HG03575 (cell line): ENCODE measurements around the gene SST.

Experiments
- ATAC-seq: cut with Tn5 transposase; IDR thresholded peaks from one replicate; pipeline ENCODE4 v1.9.1; 2021; ENCODE audit not compliant: unreplicated experiment, insufficient number of reproducible peaks, low FRiP score; ENCODE audit errors: extremely low read depth

SST gene

DNA sequence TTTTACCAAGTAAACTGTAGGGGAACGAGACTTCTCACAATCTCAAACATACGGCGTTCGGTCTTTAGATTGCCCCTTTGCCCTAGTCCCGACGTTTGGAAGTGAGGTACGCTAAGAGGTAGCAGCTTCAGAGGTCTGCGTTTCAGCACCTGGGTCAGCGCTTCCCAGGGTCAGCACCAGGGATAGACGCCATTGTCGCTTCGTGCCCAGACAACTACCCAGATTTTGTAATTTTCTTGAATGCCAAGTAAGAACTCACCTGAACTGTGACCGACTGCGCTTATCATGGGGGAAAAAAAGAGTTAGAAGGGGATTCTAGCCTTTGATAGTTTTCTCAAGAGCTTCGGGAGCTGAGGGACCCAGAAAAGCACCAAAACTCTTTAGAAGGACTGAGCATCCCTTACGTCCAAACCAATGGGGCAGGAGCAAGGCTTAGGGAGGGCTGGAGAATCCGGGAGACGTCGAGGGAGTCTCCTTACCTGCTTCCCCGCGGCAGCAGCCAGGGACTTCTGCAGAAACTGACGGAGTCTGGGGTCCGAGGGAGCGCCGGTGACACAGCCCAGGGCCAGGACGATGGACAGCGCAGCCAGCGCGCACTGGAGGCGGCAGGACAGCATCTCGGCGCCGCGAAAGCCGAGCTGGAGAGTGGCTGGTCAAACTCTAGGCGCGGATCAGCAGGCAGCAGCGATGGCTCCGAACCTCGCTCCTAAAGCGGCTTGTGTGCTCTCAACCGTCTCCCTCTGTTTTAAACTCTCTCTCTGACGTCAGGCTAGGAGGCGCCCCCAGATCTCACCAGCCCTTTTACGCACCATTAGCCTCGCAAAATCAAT is at the start of gene SST:
TSS of gene SST (minus strand) at position 720 of the 830 bp plus-strand sequence. CDS start at position 617, 103 bp downstream.
- no peak for ATAC-seq

DNA sequence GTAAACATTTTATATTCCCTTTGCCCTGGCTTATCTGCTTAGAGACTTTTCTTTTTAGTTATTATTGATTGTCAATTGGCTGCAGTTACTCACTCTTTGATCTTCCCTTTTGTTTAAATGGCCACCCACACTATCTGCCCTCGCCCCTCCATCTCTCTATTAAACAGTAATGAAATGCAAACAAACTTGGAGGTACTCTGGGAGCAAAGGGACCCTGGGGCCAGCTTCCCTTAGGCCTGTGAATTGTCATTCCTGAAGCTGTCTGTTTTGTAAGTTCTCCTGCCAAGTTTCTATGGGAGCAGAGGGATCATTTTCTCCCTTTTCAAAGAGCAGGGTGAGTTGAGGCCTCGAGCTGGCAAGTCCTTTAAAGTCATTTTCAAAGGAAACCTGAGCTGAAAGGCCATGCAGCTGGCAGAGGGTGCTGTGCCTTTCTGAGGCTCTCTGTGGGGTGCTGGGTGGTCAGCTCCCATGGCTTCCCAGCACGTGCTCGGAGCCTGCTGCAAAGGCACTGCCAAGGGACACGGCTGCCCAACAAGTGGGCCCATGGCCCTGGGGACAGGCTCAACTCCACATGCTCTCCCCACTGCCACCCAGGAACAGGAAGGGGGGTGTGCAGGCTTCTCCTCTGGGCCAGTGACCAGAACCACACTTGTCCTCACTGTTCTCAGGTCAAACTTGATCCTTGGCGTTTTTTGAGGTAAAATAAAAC is 49.6 kb upstream of the SST start:
- no peak for ATAC-seq

DNA sequence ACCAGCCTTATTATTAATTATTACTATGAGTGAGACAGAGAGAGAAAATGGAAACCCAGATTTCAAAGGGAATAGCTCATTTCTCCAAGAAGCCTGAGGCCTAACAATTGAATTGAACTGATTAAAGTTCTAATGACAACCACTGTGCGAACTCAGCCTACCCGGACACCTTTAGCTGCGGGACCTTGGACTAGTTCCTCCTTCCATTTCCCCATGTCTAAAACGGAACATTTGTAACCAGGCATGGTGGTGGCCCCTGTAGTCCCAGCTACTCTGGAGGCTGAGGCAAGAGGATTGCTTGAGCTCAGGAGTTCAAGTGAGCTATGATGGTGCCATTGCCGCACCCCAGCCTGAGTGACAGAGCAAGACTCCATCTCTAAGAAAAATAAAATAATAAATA is 48.6 kb upstream of the SST start:
- ATAC-seq, result no peak

DNA sequence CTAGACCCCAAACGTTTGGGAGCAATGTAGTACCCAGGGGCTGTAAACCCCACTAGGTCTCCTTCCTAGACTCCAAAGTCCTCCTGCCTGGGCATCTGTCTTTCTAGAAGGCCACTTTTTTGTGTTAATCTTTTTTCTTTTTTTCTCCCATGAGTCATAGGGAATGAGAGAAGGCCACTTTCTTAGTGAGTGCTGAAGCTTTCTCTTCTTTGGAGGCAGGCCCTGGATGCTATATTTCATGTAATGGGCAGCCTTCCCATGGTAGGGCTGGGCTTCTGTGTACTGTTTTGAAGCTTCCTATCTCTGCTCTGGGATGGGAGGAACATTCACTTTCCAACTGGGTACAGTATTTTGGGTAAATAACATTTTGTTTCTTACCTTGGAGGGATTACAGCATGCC is 47.4 kb upstream of the SST start:
- no peak for ATAC-seq

DNA sequence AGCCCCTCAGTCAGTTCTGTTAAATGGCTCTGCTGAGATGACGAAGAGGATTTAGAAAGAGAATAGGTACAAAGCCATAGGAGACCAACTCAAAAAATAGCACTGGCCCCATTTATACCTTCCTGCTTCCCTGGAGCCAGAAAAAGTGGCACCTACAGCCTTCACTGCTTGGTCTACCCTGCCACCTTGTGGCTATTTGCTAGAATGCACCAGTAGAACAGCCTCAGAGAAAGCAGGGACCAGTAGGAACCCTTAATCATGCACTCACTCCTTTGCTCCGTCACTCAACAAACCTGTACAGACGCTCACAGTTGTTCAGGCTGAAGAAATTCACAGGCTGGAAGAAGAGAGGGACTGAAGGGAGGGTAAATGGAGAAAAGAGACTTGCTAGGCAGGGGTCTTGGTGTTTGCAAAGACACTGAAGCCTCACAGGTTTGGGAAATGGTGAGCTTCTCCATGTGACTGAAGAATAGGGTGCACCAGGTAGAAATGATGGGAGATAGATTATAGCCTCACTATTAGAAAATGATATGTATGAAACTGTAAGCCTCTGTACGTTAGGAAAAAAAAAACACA is 44.3 kb upstream of the SST start:
- ATAC-seq, result no peak

DNA sequence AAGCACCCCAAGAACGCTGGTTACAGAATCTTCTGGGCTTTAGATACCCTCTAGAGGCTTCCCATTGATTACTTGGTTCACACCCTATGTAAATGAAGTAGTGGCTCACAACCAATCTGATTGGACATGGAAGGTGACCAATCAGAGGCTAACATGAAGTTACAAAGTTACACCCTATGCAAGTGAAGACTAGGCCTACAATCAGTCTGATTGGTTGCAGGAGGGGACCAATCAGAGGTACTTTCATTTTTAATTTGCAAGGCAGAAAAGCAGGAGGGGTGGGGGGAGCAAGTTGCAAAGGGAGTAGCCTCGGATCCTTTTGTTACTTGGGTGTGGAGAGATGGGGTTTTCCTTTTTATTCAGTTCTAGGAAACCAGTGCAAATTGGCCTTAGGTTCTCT is 43.3 kb upstream of the SST start:
- no peak for ATAC-seq

DNA sequence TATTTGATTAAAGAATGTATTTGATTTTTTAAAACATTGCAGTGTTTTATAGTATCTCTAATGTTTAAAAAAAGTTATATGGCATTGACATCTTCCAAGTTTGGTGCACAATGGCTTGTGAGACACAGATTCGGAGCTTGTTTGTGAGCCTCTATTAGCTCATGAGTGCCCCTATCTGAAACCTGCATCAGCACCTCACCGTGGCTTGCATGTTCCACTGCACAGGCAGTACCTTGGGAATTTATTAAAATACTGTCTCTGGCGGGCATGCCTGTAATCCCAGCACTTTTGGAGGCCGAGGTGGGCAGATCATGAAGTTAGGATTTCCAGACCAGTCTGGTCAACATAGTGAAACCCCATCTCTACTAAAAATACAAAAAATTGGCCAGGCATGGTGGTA is 39.0 kb upstream of the SST start:
- ATAC-seq, result no peak

DNA sequence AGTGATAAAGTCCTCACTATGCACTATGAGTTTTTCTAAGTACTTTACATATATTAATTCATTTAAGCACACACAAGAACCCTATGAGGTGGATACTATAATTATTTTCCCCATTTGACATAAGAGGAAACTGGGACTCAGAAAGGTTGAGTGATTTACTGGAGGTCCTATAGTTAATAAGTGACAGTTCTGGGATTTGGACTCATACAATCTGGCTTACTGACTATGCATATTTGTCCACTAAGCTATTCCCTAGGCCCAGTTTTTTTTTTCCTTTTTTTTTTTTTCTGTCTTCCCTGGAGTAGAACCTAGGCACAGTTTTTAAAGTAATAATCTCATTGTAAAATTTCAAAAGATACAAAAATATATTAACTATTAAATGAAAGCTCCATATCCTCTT is 38.5 kb upstream of the SST start:
- ATAC-seq, result no peak

DNA sequence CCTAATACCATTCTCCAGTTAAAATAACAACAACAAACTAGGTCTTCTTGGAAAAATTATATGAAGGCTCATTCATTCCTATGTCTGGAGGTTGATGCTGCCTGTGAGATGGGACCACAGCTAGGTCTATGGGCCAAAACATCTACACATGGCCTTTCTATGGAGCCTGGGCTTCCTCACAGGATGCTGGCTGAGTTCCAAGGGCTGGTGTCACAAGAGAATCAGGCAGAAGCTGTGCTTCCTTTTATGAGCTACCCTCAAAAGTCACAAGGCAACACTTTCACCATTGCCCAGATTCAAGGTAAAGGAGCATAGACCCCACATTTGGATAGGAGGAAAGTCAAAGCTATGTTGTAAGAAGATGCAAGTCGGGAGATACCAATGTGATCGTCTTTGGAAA is 36.8 kb upstream of the SST start:
- no peak for ATAC-seq

DNA sequence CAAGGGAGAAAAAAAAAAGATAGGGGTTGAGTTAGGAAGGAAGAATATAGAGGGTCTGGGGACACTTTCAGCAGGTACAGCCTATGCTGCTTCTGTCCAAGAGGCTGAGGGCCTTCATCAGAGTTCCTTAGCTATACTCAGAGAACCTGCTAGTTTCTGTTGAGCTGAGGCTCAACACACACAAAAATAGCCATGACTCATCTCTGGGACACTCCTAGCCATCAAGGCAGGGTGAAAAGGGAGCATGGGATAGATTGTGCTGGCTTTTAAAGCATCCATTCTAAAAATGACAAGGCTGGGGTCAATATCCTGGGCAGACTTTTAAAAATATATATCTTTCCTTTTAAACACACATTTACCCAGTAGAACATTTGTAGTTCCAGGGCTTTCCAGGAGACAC is 35.0 kb upstream of the SST start:
- ATAC-seq, result no peak

DNA sequence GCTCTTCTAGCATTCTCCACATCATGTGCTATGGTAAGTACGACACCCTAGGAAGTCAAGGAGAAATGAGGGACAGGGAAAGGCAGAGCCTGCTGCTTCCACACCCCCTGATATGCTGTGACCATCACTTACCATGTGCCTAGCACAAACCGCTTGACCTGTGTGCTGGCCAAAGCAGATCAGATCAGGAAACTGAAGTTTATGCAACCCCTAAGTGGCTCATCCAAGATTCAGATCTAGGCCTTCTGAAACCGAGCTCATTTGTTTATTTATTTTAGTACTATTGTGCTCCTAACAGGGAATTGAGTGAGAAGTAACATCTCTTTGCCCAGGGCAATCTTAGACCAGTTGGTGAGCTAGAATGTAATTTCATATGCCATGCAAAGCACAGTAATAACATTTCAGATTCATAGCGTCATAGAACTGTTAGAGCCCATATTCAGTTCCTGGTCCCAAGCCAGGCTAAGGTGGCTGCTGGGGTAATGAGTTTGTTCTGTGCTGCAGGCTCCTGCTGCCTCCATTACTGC is 32.4 kb upstream of the SST start, which contains the start of gene RTP2:
TSS of gene RTP2 (minus strand) at position 51 of the 527 bp plus-strand sequence. CDS start 429 bp downstream, outside the sequence.
- ATAC-seq, result no peak

DNA sequence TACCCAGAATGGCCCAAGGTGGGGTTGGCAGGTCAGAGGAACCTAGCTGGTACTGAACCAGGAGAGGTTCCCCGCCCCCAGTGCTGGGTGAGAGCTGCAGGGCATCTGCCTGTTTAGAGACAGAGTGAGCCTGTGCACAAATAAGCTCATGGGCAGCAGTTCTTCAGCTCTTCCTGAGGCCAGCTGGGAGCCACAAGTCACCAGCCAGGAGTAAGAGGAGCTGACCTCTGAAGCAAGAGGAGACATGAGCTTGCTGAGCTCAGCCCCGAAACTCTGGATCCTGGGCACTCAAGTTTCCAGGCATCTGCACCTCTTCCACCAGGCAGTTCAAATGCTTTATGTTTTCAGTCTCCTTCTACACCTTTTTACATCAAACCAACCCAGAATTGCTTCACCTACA is 30.1 kb upstream of the SST start:
- no peak for ATAC-seq

DNA sequence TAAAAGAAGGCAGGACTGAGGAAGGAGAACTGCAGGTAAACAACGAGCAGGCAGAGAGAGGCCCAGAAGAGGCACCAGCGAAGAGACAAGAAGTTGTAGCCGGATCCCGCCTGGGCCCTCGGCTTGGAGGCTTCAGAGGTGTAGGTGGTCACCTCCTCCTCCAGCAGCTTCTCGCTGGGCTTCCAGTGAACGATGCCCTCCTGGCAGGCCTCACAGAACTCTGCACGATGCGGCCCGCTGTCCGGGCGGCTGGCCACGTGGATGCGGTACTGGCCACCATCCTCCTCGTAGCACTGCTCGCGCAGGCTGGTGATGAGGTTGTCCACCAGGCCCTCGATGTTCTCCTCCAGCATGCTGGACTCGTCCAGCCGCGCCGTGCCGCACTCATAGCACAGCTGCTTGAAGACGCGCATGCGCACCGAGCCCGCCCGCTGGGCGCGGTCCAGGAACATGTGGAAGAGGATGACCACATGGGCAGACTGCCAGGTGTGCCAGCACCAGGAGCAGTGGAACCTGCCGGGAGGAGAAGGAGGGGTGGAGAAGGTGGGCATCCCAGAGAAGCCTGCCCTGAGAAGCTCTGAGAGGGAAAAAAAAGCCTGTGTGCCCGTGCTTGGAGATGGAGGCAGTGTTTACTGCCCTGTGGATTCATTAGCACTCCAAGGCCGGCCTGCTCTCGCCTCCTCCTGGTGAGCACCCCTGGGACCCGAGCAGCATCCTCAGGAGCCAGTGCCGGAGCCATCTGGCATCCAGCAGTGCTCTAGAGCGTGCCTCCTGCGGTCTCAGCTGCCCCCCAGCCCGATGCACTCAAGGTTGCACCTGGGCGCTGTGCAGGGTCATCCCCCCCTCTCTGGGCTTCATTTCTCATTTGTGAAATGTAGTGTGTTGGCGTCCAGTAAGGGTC is 28.6 kb upstream of the SST start:
- no peak for ATAC-seq

DNA sequence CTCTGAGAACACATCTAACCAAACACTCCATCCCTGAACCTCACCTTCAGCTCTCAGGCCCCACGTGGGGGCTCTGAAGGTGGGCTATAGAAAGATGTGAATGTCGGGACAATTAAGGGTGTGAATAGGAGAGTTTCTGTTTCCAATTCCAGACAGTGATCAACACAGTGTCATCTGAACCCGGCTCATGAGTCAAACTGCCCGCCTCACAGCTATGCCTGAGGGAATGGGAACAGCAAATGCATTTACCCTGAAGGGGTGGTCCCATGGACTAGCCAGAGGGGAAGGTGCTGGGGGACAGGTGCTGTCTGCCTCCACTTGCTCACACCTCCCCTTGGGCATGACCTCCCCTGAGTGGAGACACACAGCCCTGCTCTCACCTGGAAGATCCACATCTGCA is 25.8 kb upstream of the SST start:
- no peak for ATAC-seq

DNA sequence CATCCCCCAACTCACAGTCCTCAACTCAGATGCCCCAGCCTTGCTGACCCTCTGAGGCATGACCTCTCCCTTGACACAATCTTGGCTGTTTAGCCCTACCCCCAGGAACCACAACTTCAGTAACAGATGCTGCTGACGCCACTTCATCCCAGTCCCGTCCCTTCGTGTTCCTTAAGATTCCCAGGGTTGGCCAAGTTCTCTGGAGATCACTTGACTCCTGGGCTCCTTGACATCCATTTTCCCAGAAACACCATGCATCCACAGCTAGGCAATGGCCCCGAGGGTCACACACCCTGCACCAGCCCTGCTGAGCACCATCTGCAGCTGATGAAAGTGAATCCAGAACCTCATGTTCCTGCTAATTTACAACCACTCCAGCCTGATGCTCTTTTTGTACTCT is 25.3 kb upstream of the SST start:
- ATAC-seq, result no peak

DNA sequence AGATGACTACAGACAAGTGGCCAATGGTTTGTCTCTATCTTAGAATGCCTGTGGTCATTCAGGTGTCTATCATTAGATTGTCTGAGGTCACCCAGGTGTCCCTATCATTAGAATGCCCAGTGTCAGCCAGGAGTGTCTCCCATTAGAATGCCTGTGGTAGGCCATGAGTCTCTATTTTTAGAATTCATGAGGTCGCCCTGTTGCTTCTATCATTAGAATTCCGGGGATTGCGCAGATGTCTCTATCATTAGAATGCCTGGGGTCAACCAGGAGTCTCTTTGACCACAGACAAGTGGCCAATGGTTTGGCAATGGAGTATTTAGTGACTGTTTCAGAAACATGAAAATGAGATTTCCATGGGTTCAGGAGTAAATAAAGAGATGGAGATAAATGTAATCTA is 24.6 kb upstream of the SST start:
- no peak for ATAC-seq

DNA sequence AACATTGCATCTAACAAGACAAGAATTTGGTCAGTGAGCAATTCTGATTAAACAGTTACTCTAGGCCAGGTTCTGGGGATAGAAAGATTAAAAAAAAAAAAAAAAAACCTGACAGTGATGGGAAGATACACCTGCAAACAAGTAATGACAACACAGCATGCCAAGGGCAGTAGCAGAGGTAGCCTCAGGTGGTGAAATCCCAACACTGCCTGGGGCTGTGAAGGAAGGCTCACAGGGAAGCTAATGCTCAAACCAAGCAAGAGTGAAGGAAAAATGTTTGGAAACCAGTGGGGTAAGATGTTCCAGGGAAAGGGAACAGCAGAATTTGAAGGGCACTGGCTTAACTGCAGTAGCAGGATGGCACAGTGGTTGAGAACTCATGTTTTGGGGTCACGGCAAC is 23.2 kb upstream of the SST start:
- ATAC-seq, result no peak

DNA sequence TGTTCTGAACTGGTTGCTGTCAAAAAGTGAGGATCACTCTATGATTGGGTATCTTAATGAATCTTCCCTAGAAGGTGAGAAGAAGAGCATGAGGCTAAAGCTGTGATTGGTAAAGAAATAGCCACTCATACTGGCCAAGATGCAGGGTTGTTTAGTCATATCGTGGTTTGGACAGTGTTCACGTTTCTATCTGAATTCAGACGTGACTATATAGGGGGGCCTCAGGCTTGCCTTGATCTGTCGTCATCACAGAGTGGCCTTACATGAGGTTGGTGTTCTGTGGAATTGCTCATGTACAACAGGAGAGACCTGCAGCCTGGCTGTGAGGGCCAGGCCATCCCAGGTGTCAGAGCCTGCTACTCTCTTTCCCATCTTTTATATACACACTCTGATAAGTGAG is 19.8 kb upstream of the SST start:
- ATAC-seq, result no peak
